GM08714 (cell line): ENCODE data around the gene TNIK.

Source experiments
- H3K4me3 ChIP-seq: fragments of 200-500 bp; sonication (Bioruptor generic); 2 replicates; pipeline ENCODE4 v1.5.1; 2014; ENCODE audit warnings: mild to moderate bottlenecking, low read length, inconsistent platforms
- ZNF274 ChIP-seq: IDR thresholded peaks from 2 replicates; pipeline ENCODE4 v1.6.1; 2012; ENCODE audit warnings: mild to moderate bottlenecking, low read depth, low read length

The TNIK gene

GRCh38 chr3:171239757-171240503 lies 220.3 kb downstream of the TNIK start:
- no peak for TF ChIP-seq ZNF274
- no peak overlapping the region for H3K4me3 ChIP-seq

DNA sequence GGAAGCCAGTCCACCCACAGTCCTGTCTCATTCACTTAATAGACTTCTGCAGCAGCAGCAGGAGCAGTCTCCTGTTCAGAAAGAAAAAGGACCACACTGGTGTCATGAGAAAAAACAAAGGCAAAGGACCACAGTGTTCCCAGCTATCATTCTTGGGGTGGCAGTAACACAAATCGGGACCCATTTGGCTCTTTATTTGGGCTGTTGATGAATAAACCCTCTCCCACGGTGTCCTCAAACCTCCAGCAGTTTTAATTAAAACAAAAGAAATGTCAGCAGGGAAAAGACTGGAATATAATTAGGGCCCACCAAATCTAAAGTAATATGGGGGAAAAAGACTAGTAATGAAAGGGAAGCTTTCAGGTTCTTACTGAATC lies 223.2 kb downstream of the TNIK start:
- TF ChIP-seq ZNF274: no peak
- no peak overlapping the region for H3K4me3 ChIP-seq

GRCh38 chr3:171236265-171237008 lies 223.8 kb downstream of the TNIK start:
- TF ChIP-seq ZNF274: no peak
- no peak overlapping the region for H3K4me3 ChIP-seq

GRCh38 chr3:171234298-171235010 lies 225.8 kb downstream of the TNIK start:
- TF ChIP-seq ZNF274: no peak
- no peak overlapping the region for H3K4me3 ChIP-seq

GRCh38 chr3:171231361-171231760 lies 228.8 kb downstream of the TNIK start:
- no peak overlapping the region for H3K4me3 ChIP-seq
- TF ChIP-seq ZNF274: no peak

DNA sequence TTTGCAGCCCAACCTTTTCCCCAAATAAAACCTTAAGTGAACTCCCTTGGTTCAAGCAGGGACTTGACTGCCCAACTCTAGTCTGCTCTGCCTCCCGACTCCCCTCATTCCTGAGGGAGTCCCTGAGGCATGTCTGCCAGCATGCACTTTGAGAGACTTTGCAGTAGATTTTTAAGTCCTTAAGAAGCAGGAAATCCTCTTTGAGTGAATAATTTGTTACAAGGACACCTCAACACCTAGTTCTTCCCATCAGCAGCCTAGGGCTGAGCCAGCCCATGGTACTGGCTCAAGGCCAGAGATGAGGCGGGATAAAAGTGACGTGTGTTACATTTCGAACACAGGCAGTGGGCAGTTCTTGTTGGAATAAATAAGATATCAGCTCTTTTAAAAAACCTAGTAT lies 229.3 kb downstream of the TNIK start:
- H3K4me3 ChIP-seq: no peak overlapping the region
- no peak for TF ChIP-seq ZNF274

DNA sequence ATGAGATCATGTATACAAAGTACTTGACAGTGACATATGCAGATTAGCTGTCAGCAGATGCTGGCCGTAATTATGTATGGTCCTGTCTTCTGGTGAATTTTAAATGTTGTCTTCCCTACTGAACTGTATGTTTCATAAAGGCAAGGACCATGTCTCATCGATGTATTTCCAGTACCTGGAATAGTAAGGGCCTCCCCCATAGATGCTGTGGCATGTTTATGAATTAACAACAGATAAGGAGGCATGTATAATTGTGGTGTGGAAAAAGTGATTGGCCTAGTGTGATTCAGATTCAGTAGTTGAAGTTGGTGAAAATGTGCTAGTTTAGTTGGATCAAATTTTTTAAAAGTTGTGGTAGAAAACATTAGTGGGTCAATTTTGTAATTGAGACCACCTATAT lies 231.0 kb downstream of the TNIK start:
- TF ChIP-seq ZNF274: no peak
- no peak overlapping the region for H3K4me3 ChIP-seq

- H3K4me3 ChIP-seq: no peak overlapping the region
- no peak for TF ChIP-seq ZNF274
These were observed 232.0 kb downstream of the TNIK start for GRCh38 chr3:171228240-171228639.

DNA sequence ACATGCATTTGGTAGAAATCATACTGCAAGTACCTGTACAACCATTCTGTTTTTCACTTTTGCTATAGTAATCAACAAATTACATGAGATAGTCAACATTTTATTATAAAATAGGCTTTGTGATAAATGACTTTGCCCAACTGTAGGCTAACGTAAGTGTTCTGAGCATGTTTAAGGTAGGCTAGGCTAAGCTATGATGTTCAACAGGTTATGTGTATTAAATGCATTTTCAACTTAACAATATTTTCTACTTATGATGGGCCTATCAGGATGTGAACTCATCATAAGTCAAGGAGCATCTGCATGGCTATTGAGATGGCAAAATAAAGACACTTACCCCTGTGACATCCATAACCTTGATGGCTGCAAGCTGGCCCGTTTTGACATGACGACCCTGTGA lies 232.4 kb downstream of the TNIK start:
- TF ChIP-seq ZNF274: no peak
- H3K4me3 ChIP-seq: no peak overlapping the region

GRCh38 chr3:171227359-171227758 lies 232.8 kb downstream of the TNIK start:
- TF ChIP-seq ZNF274: no peak

DNA sequence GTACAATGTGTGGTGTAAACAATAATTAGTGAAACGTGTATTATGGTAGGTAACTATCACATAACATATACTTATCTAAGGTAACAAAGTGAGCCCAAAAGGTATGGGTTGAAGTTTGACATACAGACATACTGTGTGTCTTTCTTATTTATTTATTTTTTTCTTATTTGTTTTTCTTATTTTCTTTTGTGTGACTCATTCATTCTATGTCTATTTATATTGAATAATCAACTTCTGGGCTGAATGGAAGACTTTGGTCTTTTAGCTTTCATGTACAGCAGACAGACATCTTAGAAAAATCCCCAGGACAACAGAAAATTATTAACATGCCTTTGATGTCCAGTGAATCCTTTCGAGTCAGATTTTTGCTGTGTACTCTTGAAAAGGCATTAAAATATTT lies 233.4 kb downstream of the TNIK start:
- no peak overlapping the region for H3K4me3 ChIP-seq
- TF ChIP-seq ZNF274: no peak

More at GRCh38 chr3:171227359-171227758, 232.8 kb downstream of the TNIK start:
- H3K4me3 ChIP-seq: no peak overlapping the region

- TF ChIP-seq ZNF274: no peak
- H3K4me3 ChIP-seq: no peak overlapping the region
These were observed 234.5 kb downstream of the TNIK start for GRCh38 chr3:171225708-171226107.

- no peak overlapping the region for H3K4me3 ChIP-seq
- TF ChIP-seq ZNF274: no peak
These were observed 235.0 kb downstream of the TNIK start for GRCh38 chr3:171225165-171225564.

DNA sequence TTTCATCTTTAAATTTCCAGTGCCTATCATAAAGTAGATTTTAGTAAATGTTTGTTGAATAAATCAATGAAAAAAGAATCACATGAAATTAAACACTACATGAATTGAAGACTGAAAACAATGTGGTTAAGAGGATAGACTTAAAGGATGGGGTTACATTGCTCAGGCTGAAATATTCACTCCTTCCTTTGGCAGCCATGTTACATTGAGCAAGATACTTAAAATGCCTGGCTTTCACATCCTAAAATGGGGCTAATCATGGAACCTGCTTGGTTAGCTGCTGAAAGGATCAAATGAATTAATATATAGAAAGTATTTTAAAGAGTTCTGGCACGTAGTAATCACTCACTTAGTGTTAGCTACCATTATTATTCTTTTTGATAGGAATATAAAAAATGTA lies 236.8 kb downstream of the TNIK start:
- H3K4me3 ChIP-seq: no peak overlapping the region
- TF ChIP-seq ZNF274: no peak

GRCh38 chr3:171222995-171223394 lies 237.2 kb downstream of the TNIK start:
- TF ChIP-seq ZNF274: no peak
- H3K4me3 ChIP-seq: no peak overlapping the region
